Measurements from ENCODE around the gene CRYZL1. TPM values are rescaled to one million over a fixed set of nuclear protein-coding genes. Genes with fewer than 3 reads are reported as not detected.

Gene CRYZL1
- polyA plus RNA-seq, 3 donors, result 25.9 to 30.6 (median 26.1) TPM

GRCh38 chr21:33668180-33668579, 26.6 kb upstream of the CRYZL1 start:
- H3K9me3 Mint-ChIP-seq, result no peaks in the 10 kb centered on the region
- H3K36me3 Mint-ChIP-seq, result no peaks in the 10 kb centered on the region
- Histone ChIP-seq H3K27ac (ENCODE audit: low read depth in 1 of 2, low read length in 2 of 2) (no peak overlapping the region), H3K4me1 (ENCODE audit: control insufficient read depth in 1 of 2, insufficient read depth in 2 of 2, low read length in 2 of 2) (peaks cover 4 to 6% of the 10 kb centered on the region in 2 donors), H3K4me2 (replicated peaks; ENCODE audit: extremely low read depth, low read length, poor library complexity, severe bottlenecking) (no peak overlapping the region), H4K20me1 (ENCODE audit: insufficient read depth, low read length) (no peaks in the 10 kb centered on the region), H3K79me2 (ENCODE audit: insufficient read depth, low read length) (peaks cover 8% of the 10 kb centered on the region), H3K9me3 (replicated peaks in 1 of 2; ENCODE audit: control insufficient read depth in 1 of 2, insufficient read depth in 1 of 2, low read length in 2 of 2) (no peaks in the 10 kb centered on the region), H2AFZ (ENCODE audit: insufficient read depth, low read depth, low read length, poor library complexity, severe bottlenecking) (no peak overlapping the region), H3K4me3 (replicated peaks in 1 of 3; ENCODE audit: low read depth in 2 of 3, low read length in 3 of 3) (no peak overlapping the region), H3K9ac (ENCODE audit: insufficient read depth, low read length, poor library complexity, severe bottlenecking) (no peak overlapping the region), H3K27me3 (ENCODE audit: control insufficient read depth in 2 of 2, insufficient read depth in 2 of 2, low read length in 2 of 2) (no peaks in the 10 kb centered on the region), H3K36me3 (replicated peaks in 1 of 2; ENCODE audit: control insufficient read depth in 1 of 2, insufficient read depth in 2 of 2, low read length in 2 of 2) (no peaks in the 10 kb centered on the region)
- H3K27me3 Mint-ChIP-seq (ENCODE audit: low read depth in 3 of 3), result no peaks in the 10 kb centered on the region
- peak overlapping the region in 1 of 7 donors; percentile 46 for H3K27ac Mint-ChIP-seq
- intact Hi-C loops (cut with micrococcal nuclease), result no loop called here
- H3K4me3 Mint-ChIP-seq, result no peak overlapping the region
- H3K4me1 Mint-ChIP-seq, result peaks cover 15% of the 10 kb centered on the region
- TF ChIP-seq CTCF (IDR thresholded peaks at IDR 0.05), result no peak
- DNase-seq, result no peak
- no CpG with 5 or more reads among the region's 4 CpGs for WGBS (ENCODE audit: insufficient coverage)

GRCh38 chr21:33667636-33668035, 26.1 kb upstream of the CRYZL1 start:
- Mint-ChIP-seq H3K9me3 (no peaks in the 10 kb centered on the region), H3K27me3 (ENCODE audit: low read depth in 3 of 3) (no peaks in the 10 kb centered on the region), H3K4me1 (peaks cover 15% of the 10 kb centered on the region), H3K4me3 (no peak overlapping the region), H3K36me3 (no peaks in the 10 kb centered on the region), H3K27ac (peak overlapping the region in 1 of 7 donors; percentile 70)
- no peak for TF ChIP-seq CTCF (IDR thresholded peaks at IDR 0.05)
- Histone ChIP-seq H3K4me3 (replicated peaks in 1 of 3; ENCODE audit: low read depth in 2 of 3, low read length in 3 of 3) (no peak overlapping the region), H3K4me1 (ENCODE audit: control insufficient read depth in 1 of 2, insufficient read depth in 2 of 2, low read length in 2 of 2) (peaks cover 4 to 6% of the 10 kb centered on the region in 2 donors), H3K36me3 (replicated peaks in 1 of 2; ENCODE audit: control insufficient read depth in 1 of 2, insufficient read depth in 2 of 2, low read length in 2 of 2) (no peaks in the 10 kb centered on the region), H3K27me3 (ENCODE audit: control insufficient read depth in 2 of 2, insufficient read depth in 2 of 2, low read length in 2 of 2) (no peaks in the 10 kb centered on the region), H3K27ac (ENCODE audit: low read depth in 1 of 2, low read length in 2 of 2) (no peak overlapping the region), H3K79me2 (ENCODE audit: insufficient read depth, low read length) (peaks cover 8% of the 10 kb centered on the region), H3K4me2 (replicated peaks; ENCODE audit: extremely low read depth, low read length, poor library complexity, severe bottlenecking) (no peak overlapping the region), H3K9me3 (replicated peaks in 1 of 2; ENCODE audit: control insufficient read depth in 1 of 2, insufficient read depth in 1 of 2, low read length in 2 of 2) (no peaks in the 10 kb centered on the region), H4K20me1 (ENCODE audit: insufficient read depth, low read length) (no peaks in the 10 kb centered on the region), H2AFZ (ENCODE audit: insufficient read depth, low read depth, low read length, poor library complexity, severe bottlenecking) (no peak overlapping the region), H3K9ac (ENCODE audit: insufficient read depth, low read length, poor library complexity, severe bottlenecking) (no peak overlapping the region)
- no peak for DNase-seq
- intact Hi-C loops (cut with micrococcal nuclease), result no loop called here
- 100% methylated on average over 2 of the region's 6 CpGs for WGBS (ENCODE audit: insufficient coverage)
